Measurements from ENCODE around the gene ZBTB7C. TPM values are rescaled to one million over a fixed set of nuclear protein-coding genes. Genes with fewer than 3 reads are reported as not detected.

The ZBTB7C gene
- total RNA-seq, 1 donor from 2014 or later: 0.57 TPM

DNA sequence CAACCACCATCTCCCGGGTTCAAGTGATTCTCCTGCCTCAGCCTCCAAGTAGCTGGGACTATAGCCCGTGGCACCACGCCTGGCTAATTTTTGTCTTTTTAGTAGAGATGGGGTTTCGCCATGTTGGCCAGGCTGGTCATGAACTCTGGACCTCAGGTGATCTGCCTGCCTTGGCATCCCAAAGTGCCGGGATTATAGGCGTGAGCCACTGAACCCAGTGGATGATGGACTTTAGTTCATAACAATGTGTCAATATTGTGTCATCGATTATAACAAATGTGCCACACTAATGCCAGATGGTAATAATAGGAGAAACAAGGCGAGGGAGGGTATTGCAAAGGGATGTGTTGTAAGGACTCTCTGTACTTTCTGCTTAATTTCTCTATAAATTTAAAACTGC, 216.6 kb downstream of the ZBTB7C start:
- H3K4me3 Mint-ChIP-seq (ENCODE audit: low read depth): no peak overlapping the region

DNA sequence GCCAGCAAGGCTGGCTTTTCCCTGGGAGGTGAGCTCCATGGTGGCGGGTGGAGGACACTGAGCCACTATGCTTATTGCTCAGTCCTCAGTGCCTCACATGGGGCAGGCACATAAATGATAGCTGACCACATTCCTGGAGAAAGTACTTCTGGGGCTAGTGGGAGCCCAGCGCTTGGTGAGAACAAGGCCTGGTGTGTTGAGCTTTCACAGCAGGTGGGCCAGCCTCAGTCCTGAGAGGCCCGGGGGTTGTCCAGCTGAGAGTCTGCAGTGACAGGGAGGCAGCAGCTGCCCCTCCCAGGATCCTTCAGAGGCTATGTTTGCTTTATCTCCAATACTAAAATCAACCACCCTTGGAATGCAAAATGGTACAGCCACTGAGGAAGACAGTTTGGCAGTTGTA, 217.7 kb downstream of the ZBTB7C start:
- Mint-ChIP-seq H3K36me3 (ENCODE audit: insufficient read depth) (no peaks in the 10 kb centered on the region), H3K4me1 (ENCODE audit: low read depth) (no peaks in the 10 kb centered on the region), H3K27me3 (peaks cover 10% of the 10 kb centered on the region), H3K4me3 (ENCODE audit: low read depth) (no peak overlapping the region), H3K9me3 (ENCODE audit: low read depth) (no peaks in the 10 kb centered on the region), H3K27ac (no peak overlapping the region)
- no peak for DNase-seq (ENCODE audit: low spot score, unreplicated experiment)
- TF ChIP-seq CTCF (IDR thresholded peaks at IDR 0.05; ENCODE audit: unreplicated experiment): no peak

More for the DNA sequence above, 216.6 kb downstream of the ZBTB7C start:
- no peaks in the 10 kb centered on the region for H3K9me3 Mint-ChIP-seq (ENCODE audit: low read depth)
- TF ChIP-seq CTCF (IDR thresholded peaks at IDR 0.05; ENCODE audit: unreplicated experiment): no peak
- no peak for DNase-seq (ENCODE audit: low spot score, unreplicated experiment)
- no peak overlapping the region for H3K27ac Mint-ChIP-seq
- H3K36me3 Mint-ChIP-seq (ENCODE audit: insufficient read depth): no peaks in the 10 kb centered on the region
- H3K4me1 Mint-ChIP-seq (ENCODE audit: low read depth): no peaks in the 10 kb centered on the region
- H3K27me3 Mint-ChIP-seq: peaks cover 12% of the 10 kb centered on the region

- H3K4me3 Mint-ChIP-seq (ENCODE audit: low read depth): no peak overlapping the region
- no peaks in the 10 kb centered on the region for H3K4me1 Mint-ChIP-seq (ENCODE audit: low read depth)
These were observed 218.2 kb downstream of the ZBTB7C start for GRCh38 chr18:48190994-48191393.

GRCh38 chr18:48188609-48189008, 220.6 kb downstream of the ZBTB7C start:
- Mint-ChIP-seq H3K27ac (no peak overlapping the region), H3K4me3 (ENCODE audit: low read depth) (no peak overlapping the region), H3K36me3 (ENCODE audit: insufficient read depth) (no peaks in the 10 kb centered on the region), H3K9me3 (ENCODE audit: low read depth) (no peaks in the 10 kb centered on the region), H3K4me1 (ENCODE audit: low read depth) (peaks cover 8% of the 10 kb centered on the region), H3K27me3 (peaks cover 11% of the 10 kb centered on the region)
- DNase-seq (ENCODE audit: low spot score, unreplicated experiment): no peak
- TF ChIP-seq CTCF (IDR thresholded peaks at IDR 0.05; ENCODE audit: unreplicated experiment): no peak

More at GRCh38 chr18:48190994-48191393, 218.2 kb downstream of the ZBTB7C start:
- DNase-seq (ENCODE audit: low spot score, unreplicated experiment): no peak
- no peak overlapping the region for H3K27ac Mint-ChIP-seq
- no peaks in the 10 kb centered on the region for H3K36me3 Mint-ChIP-seq (ENCODE audit: insufficient read depth)
- peaks cover 8% of the 10 kb centered on the region for H3K27me3 Mint-ChIP-seq
- no peak for TF ChIP-seq CTCF (IDR thresholded peaks at IDR 0.05; ENCODE audit: unreplicated experiment)
- no peaks in the 10 kb centered on the region for H3K9me3 Mint-ChIP-seq (ENCODE audit: low read depth)

DNA sequence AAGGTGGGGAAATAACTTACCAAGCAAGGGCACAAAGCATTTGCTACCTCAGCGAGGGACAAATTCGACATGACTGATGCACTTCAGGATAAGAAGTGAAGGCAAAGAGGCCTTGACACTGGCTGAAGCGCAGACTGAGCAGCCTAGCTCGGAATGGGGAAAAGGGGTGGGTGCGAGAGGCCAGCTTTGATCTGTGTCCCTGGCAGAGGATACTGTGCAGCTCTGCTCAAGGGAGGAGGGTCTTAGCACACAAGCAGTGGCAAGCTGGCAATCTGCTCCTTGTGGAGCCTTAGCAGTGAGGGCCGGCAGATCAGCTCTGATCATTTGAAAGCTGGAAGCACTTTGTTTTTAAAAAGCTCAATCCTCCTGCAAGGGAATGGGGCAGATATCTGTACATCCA, 222.3 kb downstream of the ZBTB7C start:
- Mint-ChIP-seq H3K4me1 (ENCODE audit: low read depth) (peaks cover 13% of the 10 kb centered on the region), H3K9me3 (ENCODE audit: low read depth) (no peaks in the 10 kb centered on the region), H3K27me3 (peaks cover 11% of the 10 kb centered on the region), H3K4me3 (ENCODE audit: low read depth) (no peak overlapping the region), H3K36me3 (ENCODE audit: insufficient read depth) (no peaks in the 10 kb centered on the region), H3K27ac (no peak overlapping the region)
- no peak for TF ChIP-seq CTCF (IDR thresholded peaks at IDR 0.05; ENCODE audit: unreplicated experiment)
- DNase-seq (ENCODE audit: low spot score, unreplicated experiment): no peak

Measured in progenitor cell of endocrine pancreas (in vitro differentiated cells).